Heart left ventricle (tissue), 16 donors: ENCODE results near the gene RLF. TPM values are rescaled to one million over a fixed set of nuclear protein-coding genes. Genes with fewer than 3 reads are reported as not detected.

ENCODE experiments used
- ATAC-seq, 4 donors: fragments of 200-7000 bp; cut with Tn5 transposase; one replicate each; pipeline ENCODE4 v1.9.1; 2020 to 2022; ENCODE audit warnings: moderate library complexity in 4 of 4, mild to moderate bottlenecking in 3 of 4, moderate number of reproducible peaks in 1 of 4
- DNase-seq, 5 donors: peaks; one replicate each; pipeline ENCODE4 v3.0.0-alpha.2; 2020
- H3K27ac ChIP-seq, 12 donors: fragments of 200-600 bp; sonication (generic) in 4 of 12; one replicate each; pipeline versions ENCODE4 v1.5.0 to v1.8.0; 2016 to 2022; ENCODE audit warnings: mild to moderate bottlenecking in 2 of 12
- H3K27me3 ChIP-seq, 9 donors: fragments of 200-600 bp; sonication (generic) in 2 of 9; one replicate each; pipeline versions ENCODE4 v1.5.1 to v1.8.0; 2016 to 2022; ENCODE audit warnings: mild to moderate bottlenecking in 3 of 9
- H3K36me3 ChIP-seq, 9 donors: fragments of 200-600 bp; sonication (generic) in 2 of 9; one replicate each; pipeline versions ENCODE4 v1.5.0 to v1.8.0; 2018 to 2022; ENCODE audit warnings: mild to moderate bottlenecking in 2 of 9
- H3K4me1 ChIP-seq, 12 donors: fragments of 200-600 bp; sonication (generic) in 4 of 12; one replicate each; pipeline versions ENCODE4 v1.5.0 to v1.8.0; 2016 to 2022; ENCODE audit warnings: mild to moderate bottlenecking in 3 of 12
- H3K4me3 ChIP-seq, 12 donors: fragments of 200-600 bp; sonication (generic) in 4 of 12; one replicate each; pipeline versions ENCODE4 v1.5.0 to v1.8.0; 2017 to 2022; ENCODE audit warnings: mild to moderate bottlenecking in 9 of 12, moderate library complexity in 4 of 12
- H3K9me3 ChIP-seq, 12 donors: fragments of 200-600 bp; sonication (generic) in 4 of 12; one replicate each; pipeline versions ENCODE4 v1.5.0 to v1.8.0; 2016 to 2022; ENCODE audit warnings: mild to moderate bottlenecking in 1 of 12
- CTCF ChIP-seq, 12 donors: fragments of 200-600 bp; sonication (generic) in 4 of 12; IDR thresholded peaks; one replicate each; pipeline versions ENCODE4 v1.5.0 to v1.8.0; 2018 to 2022; ENCODE audit warnings: antibody characterized with exemption in 12 of 12, mild to moderate bottlenecking in 5 of 12
- POLR2A ChIP-seq, 2 donors: fragments of 450-650 bp; IDR thresholded peaks; one replicate each; pipeline ENCODE4 v1.6.1; 2017; ENCODE audit warnings: antibody characterized with exemption in 2 of 2, mild to moderate bottlenecking in 2 of 2, moderate library complexity in 2 of 2
- WGBS, 4 donors: extraction: QIAGEN DNeasy Blood & Tissue Kit in 2 of 4; methylation state at CpG; one replicate each; pipeline versions ENCODE4 v1.1.5 to v1.1.7; 2013 to 2018; 5-methylcytosine and 5-hydroxymethylcytosine counted together
- intact Hi-C, 10 donors: fragments of 100-400 bp; cut with DNase I; formaldehyde crosslinking; loops; one replicate each; pipeline versions ENCODE4 v1.11.1 to v1.14.2; 2022
- polyA plus RNA-seq, 2 donors: library from polyadenylated mRNA; stranded (reverse); fragments of 200-250 nt; gene quantifications; one replicate each; pipeline ENCODE4 v1.2.3, GENCODE V29; 2013
- total RNA-seq, 9 donors: library from RNA; depleted of rRNA in 2 of 9; stranded (reverse); fragments of >200 nt in 2 of 9; fragmentation: NEBNext Ultra II Directional in 3 of 9; extraction: Animal tissue kit (Norgen Biotek cat#: 25700) in 3 of 9; gene quantifications; one replicate each; pipeline versions ENCODE4 v1.1.0 to v1.2.4, GENCODE V29; 2016 to 2023
- donor health status: ischemic (EF 13 %, LVEDD 7.1; RV severe dilation, severe dysfunction).
- donor health status: healthy with polysubstance abuse.
- donor health status: DM: no; HTN: yes; CAD: no.
- donor health status: DM: no; HTN: no; CAD: no.
- donor health status: ischemic (EF 25% LVEDD 6.9; RV normal size, moderate dysfunction).
- donor health status: ischemic (EF 25% LVEDD 5.7; RV mildly dilated, moderate dysfunction).
- donor health status: healthy.
- donor health status: DM: yes; HTN: yes; CAD: no.
- donor health status: ischemic (EF 35%, LVEDD 5.7; RV mildly dilated, moderate dysfunction).
- donor health status: nonischemic (EF 11% LVEDD 7.7; RV severe dilation, severe dysfunction).
- donor health status: DM: yes; HTN: yes; CAD: no.
- donor health status: PGD.
- donor health status: ischemic (EF 29% LVEDD 5.4; RV normal size, mild dysfunction).
- donor health status: nonischemic (EF 23%, LVEDD 6.1; RV moderate dilation, normal function).

The RLF gene
- total and polyA plus RNA-seq, 11 donors: 2.7 to 14.5 (median 11.2) TPM

- intact Hi-C loops: loop anchor here in 3 of 10 donors (5.0 kb wide), 2 partner anchors 262 to 267 kb away; no protein-coding TSS in a partner anchor
- 77 to 83% (median 79%) methylated on average over 7 of the region's 7 CpGs for WGBS, 4 donors
- TF ChIP-seq POLR2A (IDR thresholded peaks at IDR 0.05): no peak
- no peak for TF ChIP-seq CTCF (IDR thresholded peaks at IDR 0.05)
- ATAC-seq (no peak), DNase-seq (no peak)
- no peaks in the 10 kb centered on the region for H3K36me3 ChIP-seq
- peaks cover 0 to 6% (median 0%) of the 10 kb centered on the region in 12 donors for H3K4me1 ChIP-seq
- H3K4me3 ChIP-seq: no peak overlapping the region
- H3K27ac ChIP-seq: peak overlapping the region in 1 of 12 donors; percentile 25
- H3K9me3 ChIP-seq: no peaks in the 10 kb centered on the region
- H3K27me3 ChIP-seq: peaks cover 0 to 13% (median 1%) of the 10 kb centered on the region in 9 donors
These were observed 20.8 kb upstream of the RLF start for GRCh38 chr1:40140211-40140973.

GRCh38 chr1:40141878-40142535 lies 19.2 kb upstream of the RLF start:
- Histone ChIP-seq H3K27ac (no peak overlapping the region), H3K4me1 (peaks cover 0 to 6% (median 0%) of the 10 kb centered on the region in 12 donors), H3K36me3 (no peaks in the 10 kb centered on the region), H3K9me3 (no peaks in the 10 kb centered on the region), H3K4me3 (no peak overlapping the region), H3K27me3 (peaks cover 0 to 24% (median 3%) of the 10 kb centered on the region in 9 donors)
- TF ChIP-seq CTCF (IDR thresholded peaks at IDR 0.05): no peak
- TF ChIP-seq POLR2A (IDR thresholded peaks at IDR 0.05): no peak
- WGBS, 4 donors: 32 to 55% (median 50%) methylated on average over 2 of the region's 2 CpGs
- ATAC-seq (no peak), DNase-seq (no peak)
- intact Hi-C loops: loop anchor here in 3 of 10 donors (5.0 kb wide), 2 partner anchors 260 to 265 kb away; no protein-coding TSS in a partner anchor

- Histone ChIP-seq H3K9me3 (no peaks in the 10 kb centered on the region), H3K36me3 (no peaks in the 10 kb centered on the region), H3K4me3 (no peak overlapping the region), H3K27me3 (peaks cover 0 to 33% (median 7%) of the 10 kb centered on the region in 9 donors), H3K4me1 (peaks cover 0 to 6% (median 0%) of the 10 kb centered on the region in 12 donors), H3K27ac (no peak overlapping the region)
- ATAC-seq: peak in 3 of 4 donors; percentile 72 to 80 (median 77)
- WGBS, 4 donors: 14 to 18% (median 16%) methylated on average over 7 of the region's 7 CpGs
- TF ChIP-seq POLR2A (IDR thresholded peaks at IDR 0.05): no peak
- peak; percentile 58 to 82 (median 74) for TF ChIP-seq CTCF (IDR thresholded peaks at IDR 0.05)
- peak in 4 of 5 donors; percentile 31 to 51 (median 35) for DNase-seq
- intact Hi-C loops: loop anchor here in 9 of 10 donors (1.0 to 5.0 kb wide), 7 partner anchors 193 to 263 kb away; no protein-coding TSS in a partner anchor
These were observed 17.2 kb upstream of the RLF start for GRCh38 chr1:40143891-40144575.
